WTC11 (cell line): Measurements from ENCODE around the gene NHS. TPM values are rescaled to one million over a fixed set of nuclear protein-coding genes. Genes with fewer than 3 reads are reported as not detected.

Experiments
- ATAC-seq: fragments of 200-7000 bp; cut with Tn5 transposase; 2 replicates; pipeline ENCODE4 v1.10.0; 2021; ENCODE audit warnings: mild to moderate bottlenecking, moderate library complexity
- CTCF ChIA-PET: fragments of 300-600 bp; sonication (Branson Sonifier 250); formaldehyde crosslinking; loops from one replicate; lab custom pipeline; 2021; ENCODE audit warnings: antibody characterized with exemption; lab: Charles Lee
- POLR2A ChIA-PET: fragments of 350-600 bp; sonication (Branson Sonifier 250); formaldehyde crosslinking; loops from one replicate; lab custom pipeline; 2021; ENCODE audit warnings: antibody characterized with exemption; lab: Charles Lee
- DNase-seq: peaks from one replicate; pipeline ENCODE4 v3.0.0; 2021; ENCODE audit warnings: low spot score
- H3K27ac Mint-ChIP-seq: 2 replicates; pipeline ENCODE4 v1.8.0; 2021; ENCODE audit warnings: mixed read lengths
- H3K27me3 Mint-ChIP-seq: 2 replicates; pipeline ENCODE4 v1.8.0; 2021; ENCODE audit warnings: low read depth, mild to moderate bottlenecking, moderate library complexity, mixed read lengths
- H3K36me3 Mint-ChIP-seq: 2 replicates; pipeline ENCODE4 v1.8.0; 2021; ENCODE audit warnings: mixed read lengths
- H3K4me1 Mint-ChIP-seq: 2 replicates; pipeline ENCODE4 v1.8.0; 2022; ENCODE audit warnings: mixed read lengths
- H3K4me3 Mint-ChIP-seq: 2 replicates; pipeline ENCODE4 v1.8.0; 2021; ENCODE audit warnings: mild to moderate bottlenecking, moderate library complexity, mixed read lengths
- H3K9me3 Mint-ChIP-seq: 2 replicates; pipeline ENCODE4 v1.8.0; 2021; ENCODE audit warnings: mixed read lengths
- ELF4 ChIP-seq: sonication (generic); formaldehyde crosslinking; IDR thresholded peaks from 2 replicates; pipeline ENCODE4 v1.8.1; 2022; ENCODE audit warnings: low read depth, mild to moderate bottlenecking, moderate library complexity, missing genetic modification reagents
- ERG ChIP-seq: fragments of 250-450 bp; sonication (Bioruptor Pico); IDR thresholded peaks from 2 replicates; pipeline ENCODE4 v1.8.0; 2021; ENCODE audit warnings: mild to moderate bottlenecking
- ETV6 ChIP-seq: sonication (generic); formaldehyde crosslinking; IDR thresholded peaks from 2 replicates; pipeline ENCODE4 v1.8.1; 2022; ENCODE audit warnings: mild to moderate bottlenecking, missing genetic modification reagents
- FOXP1 ChIP-seq: sonication (generic); formaldehyde crosslinking; IDR thresholded peaks from 2 replicates; pipeline ENCODE4 v1.8.0; 2022; ENCODE audit warnings: missing genetic modification reagents, mild to moderate bottlenecking, moderate library complexity, borderline replicate concordance
- HMGA2 ChIP-seq: fragments of 250-450 bp; sonication (Bioruptor Pico); IDR thresholded peaks from 2 replicates; pipeline ENCODE4 v1.4.0; 2021; ENCODE audit warnings: mild to moderate bottlenecking, moderate library complexity
- HMGXB4 ChIP-seq: sonication (generic); formaldehyde crosslinking; IDR thresholded peaks from 2 replicates; pipeline ENCODE4 v1.8.1; 2023; ENCODE audit warnings: mild to moderate bottlenecking, moderate library complexity, missing genetic modification reagents
- JAZF1 ChIP-seq: fragments of 250-450 bp; sonication (Bioruptor Pico); IDR thresholded peaks from 2 replicates; pipeline ENCODE4 v1.9.0; 2021; ENCODE audit warnings: moderate library complexity, mild to moderate bottlenecking, inconsistent platforms
- NFATC4 ChIP-seq: fragments of 250-450 bp; sonication (Bioruptor Pico); IDR thresholded peaks from 2 replicates; pipeline ENCODE4 v1.9.0; 2021; ENCODE audit warnings: mild to moderate bottlenecking
- PREB ChIP-seq: sonication (generic); formaldehyde crosslinking; IDR thresholded peaks from 2 replicates; pipeline ENCODE4 v1.8.1; 2022; ENCODE audit warnings: mild to moderate bottlenecking, missing genetic modification reagents, moderate library complexity, borderline replicate concordance
- total RNA-seq: library from RNA; stranded (reverse); gene quantifications from 3 replicates; pipeline ENCODE4 v1.2.3, GENCODE V29; 2021
- TF ChIP-seq, protein P1 (sequence below): sonication (generic); formaldehyde crosslinking; IDR thresholded peaks from 2 replicates; pipeline ENCODE4 v1.8.0; 2023; ENCODE audit warnings: mild to moderate bottlenecking, missing genetic modification reagents
- TF ChIP-seq, protein P2 (sequence below): fragments of 200-600 bp; IDR thresholded peaks from 2 replicates; pipeline ENCODE4 v1.8.0; 2022; ENCODE audit warnings: antibody characterized with exemption
- TF ChIP-seq, protein P3 (sequence below): sonication (generic); formaldehyde crosslinking; IDR thresholded peaks from 2 replicates; pipeline ENCODE4 v1.8.0; 2022; ENCODE audit warnings: mild to moderate bottlenecking, missing genetic modification reagents
- TF ChIP-seq, protein P4 (sequence below): fragments of 250-450 bp; sonication (Bioruptor Pico); IDR thresholded peaks from 2 replicates; pipeline ENCODE4 v1.9.0; 2021; ENCODE audit warnings: moderate library complexity, mild to moderate bottlenecking, inconsistent platforms, borderline replicate concordance
- TF ChIP-seq, protein P5 (sequence below): fragments of 250-450 bp; sonication (Bioruptor Pico); conservative IDR thresholded peaks from 2 replicates; pipeline ENCODE4 v1.9.0; 2021; ENCODE audit warnings: mild to moderate bottlenecking
- TF ChIP-seq, protein P6 (sequence below): sonication (generic); formaldehyde crosslinking; IDR thresholded peaks from 2 replicates; pipeline ENCODE4 v1.8.0; 2022; ENCODE audit warnings: mild to moderate bottlenecking, missing genetic modification reagents
- TF ChIP-seq, protein P7 (sequence below): sonication (generic); formaldehyde crosslinking; IDR thresholded peaks from 2 replicates; pipeline ENCODE4 v1.8.1; 2022; ENCODE audit warnings: mild to moderate bottlenecking, moderate library complexity, missing genetic modification reagents

The NHS gene
- total RNA-seq, 1 experiment from 2014 or later = 5.8 TPM

DNA sequence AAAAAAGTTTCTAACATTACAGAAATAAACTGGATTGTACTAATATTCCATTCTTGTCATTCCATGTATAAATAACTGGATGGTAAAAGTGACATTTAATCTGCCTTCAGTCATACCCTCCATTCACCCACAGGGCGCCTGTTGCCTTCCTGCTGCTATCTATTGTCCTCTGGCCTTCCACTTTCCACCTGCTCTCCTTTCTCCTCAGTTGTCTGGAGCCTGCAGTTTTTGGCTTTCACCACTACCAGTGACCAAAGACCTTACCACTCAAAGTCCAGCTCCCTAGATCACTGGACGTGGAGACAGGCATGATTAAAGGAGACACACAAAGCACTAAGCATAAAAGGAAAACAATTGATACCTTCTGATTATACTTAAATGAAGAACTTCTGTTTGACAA, 46.2 kb upstream of the NHS start (continued):
- TF ChIP-seq, protein P1, sequence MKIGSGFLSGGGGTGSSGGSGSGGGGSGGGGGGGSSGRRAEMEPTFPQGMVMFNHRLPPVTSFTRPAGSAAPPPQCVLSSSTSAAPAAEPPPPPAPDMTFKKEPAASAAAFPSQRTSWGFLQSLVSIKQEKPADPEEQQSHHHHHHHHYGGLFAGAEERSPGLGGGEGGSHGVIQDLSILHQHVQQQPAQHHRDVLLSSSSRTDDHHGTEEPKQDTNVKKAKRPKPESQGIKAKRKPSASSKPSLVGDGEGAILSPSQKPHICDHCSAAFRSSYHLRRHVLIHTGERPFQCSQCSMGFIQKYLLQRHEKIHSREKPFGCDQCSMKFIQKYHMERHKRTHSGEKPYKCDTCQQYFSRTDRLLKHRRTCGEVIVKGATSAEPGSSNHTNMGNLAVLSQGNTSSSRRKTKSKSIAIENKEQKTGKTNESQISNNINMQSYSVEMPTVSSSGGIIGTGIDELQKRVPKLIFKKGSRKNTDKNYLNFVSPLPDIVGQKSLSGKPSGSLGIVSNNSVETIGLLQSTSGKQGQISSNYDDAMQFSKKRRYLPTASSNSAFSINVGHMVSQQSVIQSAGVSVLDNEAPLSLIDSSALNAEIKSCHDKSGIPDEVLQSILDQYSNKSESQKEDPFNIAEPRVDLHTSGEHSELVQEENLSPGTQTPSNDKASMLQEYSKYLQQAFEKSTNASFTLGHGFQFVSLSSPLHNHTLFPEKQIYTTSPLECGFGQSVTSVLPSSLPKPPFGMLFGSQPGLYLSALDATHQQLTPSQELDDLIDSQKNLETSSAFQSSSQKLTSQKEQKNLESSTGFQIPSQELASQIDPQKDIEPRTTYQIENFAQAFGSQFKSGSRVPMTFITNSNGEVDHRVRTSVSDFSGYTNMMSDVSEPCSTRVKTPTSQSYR = no peak
- TF ChIP-seq ERG (CRISPR knock-in tag) (no peak), ETV6 (CRISPR knock-in tag) (no peak), ELF4 (CRISPR knock-in tag) (no peak)
- TF ChIP-seq, protein P2, sequence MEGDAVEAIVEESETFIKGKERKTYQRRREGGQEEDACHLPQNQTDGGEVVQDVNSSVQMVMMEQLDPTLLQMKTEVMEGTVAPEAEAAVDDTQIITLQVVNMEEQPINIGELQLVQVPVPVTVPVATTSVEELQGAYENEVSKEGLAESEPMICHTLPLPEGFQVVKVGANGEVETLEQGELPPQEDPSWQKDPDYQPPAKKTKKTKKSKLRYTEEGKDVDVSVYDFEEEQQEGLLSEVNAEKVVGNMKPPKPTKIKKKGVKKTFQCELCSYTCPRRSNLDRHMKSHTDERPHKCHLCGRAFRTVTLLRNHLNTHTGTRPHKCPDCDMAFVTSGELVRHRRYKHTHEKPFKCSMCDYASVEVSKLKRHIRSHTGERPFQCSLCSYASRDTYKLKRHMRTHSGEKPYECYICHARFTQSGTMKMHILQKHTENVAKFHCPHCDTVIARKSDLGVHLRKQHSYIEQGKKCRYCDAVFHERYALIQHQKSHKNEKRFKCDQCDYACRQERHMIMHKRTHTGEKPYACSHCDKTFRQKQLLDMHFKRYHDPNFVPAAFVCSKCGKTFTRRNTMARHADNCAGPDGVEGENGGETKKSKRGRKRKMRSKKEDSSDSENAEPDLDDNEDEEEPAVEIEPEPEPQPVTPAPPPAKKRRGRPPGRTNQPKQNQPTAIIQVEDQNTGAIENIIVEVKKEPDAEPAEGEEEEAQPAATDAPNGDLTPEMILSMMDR = no peak
- TF ChIP-seq, all 79 proteins: peak for 0

GRCh38 chrX:17336377-17336776, 38.6 kb upstream of the NHS start:
- no peak for DNase-seq
- TF ChIP-seq, protein P3, sequence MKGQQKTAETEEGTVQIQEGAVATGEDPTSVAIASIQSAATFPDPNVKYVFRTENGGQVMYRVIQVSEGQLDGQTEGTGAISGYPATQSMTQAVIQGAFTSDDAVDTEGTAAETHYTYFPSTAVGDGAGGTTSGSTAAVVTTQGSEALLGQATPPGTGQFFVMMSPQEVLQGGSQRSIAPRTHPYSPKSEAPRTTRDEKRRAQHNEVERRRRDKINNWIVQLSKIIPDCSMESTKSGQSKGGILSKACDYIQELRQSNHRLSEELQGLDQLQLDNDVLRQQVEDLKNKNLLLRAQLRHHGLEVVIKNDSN (CRISPR knock-in tag) = no peak
- TF ChIP-seq, protein P4, sequence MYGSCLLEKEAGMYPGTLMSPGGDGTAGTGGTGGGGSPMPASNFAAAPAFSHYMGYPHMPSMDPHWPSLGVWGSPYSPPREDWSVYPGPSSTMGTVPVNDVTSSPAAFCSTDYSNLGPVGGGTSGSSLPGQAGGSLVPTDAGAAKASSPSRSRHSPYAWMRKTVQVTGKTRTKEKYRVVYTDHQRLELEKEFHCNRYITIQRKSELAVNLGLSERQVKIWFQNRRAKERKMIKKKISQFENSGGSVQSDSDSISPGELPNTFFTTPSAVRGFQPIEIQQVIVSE (CRISPR knock-in tag) = no peak
- TF ChIP-seq HMGXB4 (CRISPR knock-in tag) (no peak), JAZF1 (CRISPR knock-in tag) (no peak)
- ATAC-seq = no peak
- H3K9me3 Mint-ChIP-seq = peaks cover 24% of the 10 kb centered on the region
- H3K27ac Mint-ChIP-seq = no peak overlapping the region
- no peaks in the 10 kb centered on the region; the same call in 1 of the 2 replicates for H3K27me3 Mint-ChIP-seq
- ChIA-PET POLR2A (no interaction called here), CTCF (no interaction called here)
- no peaks in the 10 kb centered on the region for H3K4me1 Mint-ChIP-seq
- no peak overlapping the region for H3K4me3 Mint-ChIP-seq
- H3K36me3 Mint-ChIP-seq = peaks cover 20% of the 10 kb centered on the region

GRCh38 chrX:17355976-17356375, 19.0 kb upstream of the NHS start:
- peak; percentile 80 for ATAC-seq
- H3K27me3 Mint-ChIP-seq = no peaks in the 10 kb centered on the region
- H3K4me3 Mint-ChIP-seq = no peak overlapping the region
- H3K9me3 Mint-ChIP-seq = peaks cover 15% of the 10 kb centered on the region
- no peaks in the 10 kb centered on the region for H3K4me1 Mint-ChIP-seq
- DNase-seq = no peak
- ChIA-PET POLR2A (no interaction called here), CTCF (interaction anchor here (0.7 to 1.1 kb wide), 7 partner anchors 12 to 235 kb away, joined by 3 to 5 read pairs (median 3); no protein-coding TSS in a partner anchor)
- H3K27ac Mint-ChIP-seq = no peak overlapping the region
- H3K36me3 Mint-ChIP-seq = no peaks in the 10 kb centered on the region
- TF ChIP-seq, protein P5, sequence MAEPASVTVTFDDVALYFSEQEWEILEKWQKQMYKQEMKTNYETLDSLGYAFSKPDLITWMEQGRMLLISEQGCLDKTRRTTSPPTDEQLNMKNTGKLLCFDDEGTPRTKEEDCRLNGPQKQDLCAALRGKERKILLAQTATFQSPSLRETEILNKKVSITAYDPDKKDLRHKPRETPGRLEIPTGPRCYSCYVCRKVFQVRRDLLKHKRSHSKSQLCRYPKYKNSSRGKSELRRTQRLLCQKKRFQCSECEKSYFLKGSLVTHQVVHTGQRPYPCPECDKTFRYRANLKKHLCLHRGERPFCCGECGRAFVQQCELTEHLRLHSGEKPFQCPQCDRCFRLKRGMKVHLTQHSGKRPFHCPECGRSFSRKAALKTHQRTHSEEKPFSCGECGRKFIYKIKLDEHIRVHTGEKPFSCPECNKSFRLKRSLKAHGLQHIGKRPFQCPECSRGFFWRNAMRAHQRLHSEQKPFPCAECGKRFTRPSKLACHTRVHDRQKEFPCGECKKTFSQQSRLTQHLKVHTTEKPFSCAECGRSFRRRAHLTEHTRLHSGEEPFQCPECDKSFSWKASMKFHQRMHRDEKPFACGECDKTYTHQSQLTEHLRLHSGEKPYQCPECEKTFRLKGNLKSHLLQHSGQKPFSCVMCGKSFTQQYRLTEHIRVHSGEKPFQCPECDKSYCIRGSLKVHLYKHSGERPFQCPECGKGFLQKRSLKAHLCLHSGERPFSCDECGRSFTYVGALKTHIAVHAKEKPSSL (CRISPR knock-in tag) = no peak
- TF ChIP-seq, protein P6, sequence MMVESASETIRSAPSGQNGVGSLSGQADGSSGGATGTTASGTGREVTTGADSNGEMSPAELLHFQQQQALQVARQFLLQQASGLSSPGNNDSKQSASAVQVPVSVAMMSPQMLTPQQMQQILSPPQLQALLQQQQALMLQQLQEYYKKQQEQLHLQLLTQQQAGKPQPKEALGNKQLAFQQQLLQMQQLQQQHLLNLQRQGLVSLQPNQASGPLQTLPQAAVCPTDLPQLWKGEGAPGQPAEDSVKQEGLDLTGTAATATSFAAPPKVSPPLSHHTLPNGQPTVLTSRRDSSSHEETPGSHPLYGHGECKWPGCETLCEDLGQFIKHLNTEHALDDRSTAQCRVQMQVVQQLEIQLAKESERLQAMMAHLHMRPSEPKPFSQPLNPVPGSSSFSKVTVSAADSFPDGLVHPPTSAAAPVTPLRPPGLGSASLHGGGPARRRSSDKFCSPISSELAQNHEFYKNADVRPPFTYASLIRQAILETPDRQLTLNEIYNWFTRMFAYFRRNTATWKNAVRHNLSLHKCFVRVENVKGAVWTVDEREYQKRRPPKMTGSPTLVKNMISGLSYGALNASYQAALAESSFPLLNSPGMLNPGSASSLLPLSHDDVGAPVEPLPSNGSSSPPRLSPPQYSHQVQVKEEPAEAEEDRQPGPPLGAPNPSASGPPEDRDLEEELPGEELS (CRISPR knock-in tag) = no peak
- TF ChIP-seq HMGA2 (CRISPR knock-in tag) (no peak), JAZF1 (CRISPR knock-in tag) (no peak), FOXP1 (no peak), NFATC4 (CRISPR knock-in tag) (no peak), PREB (no peak)
- TF ChIP-seq, protein P7, sequence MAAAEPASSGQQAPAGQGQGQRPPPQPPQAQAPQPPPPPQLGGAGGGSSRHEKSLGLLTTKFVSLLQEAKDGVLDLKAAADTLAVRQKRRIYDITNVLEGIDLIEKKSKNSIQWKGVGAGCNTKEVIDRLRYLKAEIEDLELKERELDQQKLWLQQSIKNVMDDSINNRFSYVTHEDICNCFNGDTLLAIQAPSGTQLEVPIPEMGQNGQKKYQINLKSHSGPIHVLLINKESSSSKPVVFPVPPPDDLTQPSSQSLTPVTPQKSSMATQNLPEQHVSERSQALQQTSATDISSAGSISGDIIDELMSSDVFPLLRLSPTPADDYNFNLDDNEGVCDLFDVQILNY (CRISPR knock-in tag) = no peak
